ENCODE measurements around the gene RPTOR.

DNA sequence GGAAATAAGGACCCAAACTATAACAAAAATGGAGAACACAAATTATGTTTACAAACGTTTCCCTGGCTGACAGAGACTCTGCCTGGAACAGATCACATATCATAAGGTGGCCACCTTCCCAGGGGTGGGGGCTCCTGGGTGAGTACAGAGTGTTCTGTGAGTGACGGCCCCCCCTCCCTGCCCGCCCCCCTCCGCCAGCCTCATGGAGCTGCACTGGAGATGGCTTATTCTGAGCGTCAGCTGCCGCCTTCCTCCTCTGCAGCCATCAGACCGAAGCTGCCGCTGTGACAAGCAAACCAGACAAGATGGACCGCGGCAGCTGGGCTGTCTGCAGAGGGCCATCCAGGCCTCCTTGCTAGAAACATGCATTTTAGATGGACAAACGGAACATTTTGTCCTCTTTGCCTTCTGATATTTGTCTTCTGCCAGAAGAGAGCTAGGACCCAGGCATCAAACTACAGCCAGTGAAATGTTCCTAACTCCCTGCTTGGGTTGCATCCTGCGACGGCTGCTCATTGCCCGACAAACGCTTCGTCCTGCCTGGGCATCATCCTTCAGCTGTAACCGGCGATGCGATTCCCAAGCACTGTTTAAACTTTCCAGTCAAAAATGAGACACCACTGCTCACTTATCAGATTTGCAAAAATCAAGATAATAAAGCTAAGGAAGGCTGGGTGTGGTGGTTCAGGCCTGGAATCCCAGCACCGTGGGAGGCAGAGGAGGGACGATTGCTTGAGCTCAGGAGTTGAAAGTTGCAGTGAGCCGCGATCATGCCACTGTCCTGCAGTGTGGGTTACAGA lies 15.3 kb upstream of the RPTOR start:
- no peak for TF ChIP-seq GATA2 (IDR thresholded peaks at IDR 0.05; ENCODE audit: low read depth, low read length)
- TF ChIP-seq GATA3 (IDR thresholded peaks at IDR 0.05; ENCODE audit: low read depth, low read length), result no peak
